WERI-Rb-1 (cell line): Measurements from ENCODE around the gene RAB33B.
"Not testable (repeated sequence)": the region's sequence is repeated elsewhere in the genome, so short reads cannot be mapped to it uniquely, and the experiment has no call there.

Experiments
- DNase-seq: peaks from one replicate; pipeline ENCODE4 v3.0.0-alpha.2; 2020
- H3K27ac ChIP-seq: fragments of 250-450 bp; sonication (Bioruptor Pico); 2 replicates; pipeline ENCODE4 v1.5.1; 2020; ENCODE audit warnings: mild to moderate bottlenecking, moderate library complexity
- H3K27me3 ChIP-seq: fragments of 250-450 bp; sonication (Bioruptor Pico); 2 replicates; pipeline ENCODE4 v1.5.1; 2021; ENCODE audit warnings: mild to moderate bottlenecking, low read depth, moderate library complexity; ENCODE audit not compliant: insufficient read depth, severe bottlenecking
- H3K36me3 ChIP-seq: fragments of 250-450 bp; sonication (Bioruptor Pico); 2 replicates; pipeline ENCODE4 v1.5.1; 2020; ENCODE audit warnings: mild to moderate bottlenecking, moderate library complexity
- H3K4me3 ChIP-seq: 2 replicates; pipeline ENCODE4 v1.5.1; 2011; ENCODE audit warnings: low read depth, mild to moderate bottlenecking, control low read depth, low read length
- H3K9me3 ChIP-seq: fragments of 250-450 bp; sonication (Bioruptor Pico); 2 replicates; pipeline ENCODE4 v1.5.1; 2021; ENCODE audit warnings: mild to moderate bottlenecking, moderate library complexity; ENCODE audit not compliant: severe bottlenecking
- CTCF ChIP-seq: IDR thresholded peaks from 2 replicates; pipeline ENCODE4 v1.5.1; 2011; ENCODE audit warnings: low read depth, mild to moderate bottlenecking, control low read depth, inconsistent platforms, low read length

RAB33B gene

GRCh38 chr4:139436122-139436521 is 17.8 kb upstream of the RAB33B start:
- no peaks in the 10 kb centered on the region for H3K27me3 ChIP-seq
- DNase-seq: no peak
- H3K4me3 ChIP-seq: no peak overlapping the region
- peaks cover 10% of the 10 kb centered on the region for H3K36me3 ChIP-seq
- H3K9me3 ChIP-seq: peaks cover 11% of the 10 kb centered on the region
- no peak for TF ChIP-seq CTCF
- no peak overlapping the region for H3K27ac ChIP-seq

GRCh38 chr4:139438141-139438540 is 15.8 kb upstream of the RAB33B start:
- TF ChIP-seq CTCF: no peak
- no peaks in the 10 kb centered on the region for H3K27me3 ChIP-seq
- peaks cover 10% of the 10 kb centered on the region for H3K36me3 ChIP-seq
- no peak overlapping the region for H3K4me3 ChIP-seq
- DNase-seq: no peak
- no peak overlapping the region for H3K27ac ChIP-seq
- peaks cover 11% of the 10 kb centered on the region for H3K9me3 ChIP-seq

- Histone ChIP-seq H3K27me3 (no peaks in the 10 kb centered on the region), H3K9me3 (peaks cover 11% of the 10 kb centered on the region), H3K36me3 (peaks cover 10% of the 10 kb centered on the region), H3K4me3 (no peak overlapping the region), H3K27ac (no peak overlapping the region)
- no peak for DNase-seq
- TF ChIP-seq CTCF: no peak
Observed at GRCh38 chr4:139441029-139441428, 12.9 kb upstream of the RAB33B start.

- H3K9me3 ChIP-seq: peaks cover 7% of the 10 kb centered on the region
- no peaks in the 10 kb centered on the region for H3K36me3 ChIP-seq
- no peak for TF ChIP-seq CTCF
- no peak for DNase-seq
- no peak overlapping the region for H3K27ac ChIP-seq
- H3K27me3 ChIP-seq: no peaks in the 10 kb centered on the region
- H3K4me3 ChIP-seq: no peak overlapping the region
Observed at GRCh38 chr4:139443661-139444060, 10.3 kb upstream of the RAB33B start.

GRCh38 chr4:139444881-139445280 is 9.0 kb upstream of the RAB33B start:
- not testable (repeated sequence) for H3K27me3 ChIP-seq, H3K9me3 ChIP-seq, DNase-seq, H3K4me3 ChIP-seq, H3K36me3 ChIP-seq, H3K27ac ChIP-seq

GRCh38 chr4:139447078-139447477 is 6.8 kb upstream of the RAB33B start:
- H3K27me3 ChIP-seq, H3K36me3 ChIP-seq, H3K27ac ChIP-seq, H3K9me3 ChIP-seq, DNase-seq, H3K4me3 ChIP-seq: not testable (repeated sequence)

- Histone ChIP-seq H3K36me3 (no peaks in the 10 kb centered on the region; the same call in 1 of the 2 replicates), H3K4me3 (no peak overlapping the region), H3K27ac (no peak overlapping the region), H3K27me3 (no peaks in the 10 kb centered on the region), H3K9me3 (peaks cover 2% of the 10 kb centered on the region)
- TF ChIP-seq CTCF: no peak
- no peak for DNase-seq
Observed at GRCh38 chr4:139450586-139450985, 3.3 kb upstream of the RAB33B start.
